Neutrophil (primary cell): ENCODE data around the gene EVL.

Source experiments
- H3K27ac ChIP-seq: fragments of 200-600 bp; sonication (generic); 2 replicates; pipeline ENCODE4 v1.5.1; 2016; ENCODE audit warnings: mild to moderate bottlenecking, moderate library complexity
- H3K27me3 ChIP-seq: fragments of 200-600 bp; sonication (generic); 2 replicates; pipeline ENCODE4 v1.6.0; 2016; ENCODE audit warnings: mild to moderate bottlenecking
- H3K36me3 ChIP-seq: fragments of 200-600 bp; sonication (generic); 2 replicates; pipeline ENCODE4 v1.5.1; 2017
- H3K4me1 ChIP-seq, 2 experiments: fragments of 200-600 bp in 1 of 2; sonication (generic) in 1 of 2; 1 replicate in 1 of 2; 2 replicates in 1 of 2; pipeline versions ENCODE4 v1.5.1 to v1.6.1; 2013 to 2016; ENCODE audit warnings: low read depth in 1 of 2, low read length in 1 of 2, mild to moderate bottlenecking in 1 of 2, moderate library complexity in 1 of 2; ENCODE audit not compliant: control insufficient read depth in 1 of 2, insufficient read depth in 1 of 2
- H3K4me3 ChIP-seq, 2 experiments: fragments of 200-600 bp in 1 of 2; sonication (generic) in 1 of 2; 1 replicate in 1 of 2; 2 replicates in 1 of 2; pipeline ENCODE4 v1.5.1; 2013 to 2016; ENCODE audit warnings: low read depth in 1 of 2, low read length in 1 of 2, mild to moderate bottlenecking in 1 of 2, moderate library complexity in 1 of 2
- H3K9me3 ChIP-seq: fragments of 200-600 bp; sonication (generic); 2 replicates; pipeline ENCODE4 v1.5.1; 2016
- CTCF ChIP-seq: fragments of 200-600 bp; sonication (generic); IDR thresholded peaks from 2 replicates; pipeline ENCODE4 v1.5.1; 2016; ENCODE audit warnings: antibody characterized with exemption

The EVL gene

GRCh38 chr14:100192672-100193416 is 127.6 kb downstream of the EVL start:
- no peaks in the 10 kb centered on the region for H3K9me3 ChIP-seq
- H3K36me3 ChIP-seq = no peaks in the 10 kb centered on the region
- peak overlapping the region; percentile 65 to 71 for H3K4me3 ChIP-seq

More at GRCh38 chr14:100192672-100193416, 127.6 kb downstream of the EVL start:
- Histone ChIP-seq H3K27me3 (no peaks in the 10 kb centered on the region), H3K4me1 (peaks cover 12 to 16% of the 10 kb centered on the region in 2 experiments), H3K27ac (peak overlapping the region; percentile 86)
- peak; percentile 99 for TF ChIP-seq CTCF
